AG08396 (cell line): ENCODE data around the gene ITGB2.

Experiments
- DNase-seq: peaks from one replicate; pipeline ENCODE4 v3.0.0; 2012; ENCODE audit warnings: low spot score, mixed read lengths

Gene ITGB2

DNA sequence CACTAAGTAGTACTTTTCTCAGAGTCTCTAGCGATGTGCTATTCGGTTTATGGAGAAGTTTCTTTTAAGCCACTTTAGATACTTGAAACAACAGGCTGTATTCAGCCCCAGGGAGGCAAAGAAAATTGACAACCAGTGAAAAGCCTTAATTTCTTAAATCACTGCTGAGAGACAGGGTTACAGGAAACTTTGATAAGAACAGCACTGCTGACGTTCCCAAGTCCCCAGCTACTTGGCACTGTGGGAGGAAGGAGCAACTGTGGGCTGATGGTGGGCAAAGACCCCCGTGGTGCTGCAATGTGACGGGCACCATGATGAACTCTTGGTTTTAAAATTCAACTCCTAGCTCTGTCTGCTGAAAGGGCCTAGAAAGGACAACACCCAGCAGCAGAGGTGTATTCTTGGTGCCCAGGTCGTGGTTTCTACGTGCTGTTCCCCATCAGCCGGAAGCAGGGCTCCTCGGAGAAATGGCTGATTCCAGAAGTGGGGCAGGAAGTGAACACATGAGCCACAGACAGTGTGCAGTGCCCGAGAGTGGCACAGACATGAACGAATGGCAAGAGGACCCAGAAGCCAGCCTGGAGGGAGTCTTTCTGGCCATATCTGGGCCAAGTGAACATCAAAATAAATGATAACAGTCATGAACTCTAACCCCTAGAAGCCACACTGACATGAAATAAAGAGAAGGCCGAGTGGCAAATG lies 52.5 kb downstream of the ITGB2 start:
- DNase-seq, result no peak

DNA sequence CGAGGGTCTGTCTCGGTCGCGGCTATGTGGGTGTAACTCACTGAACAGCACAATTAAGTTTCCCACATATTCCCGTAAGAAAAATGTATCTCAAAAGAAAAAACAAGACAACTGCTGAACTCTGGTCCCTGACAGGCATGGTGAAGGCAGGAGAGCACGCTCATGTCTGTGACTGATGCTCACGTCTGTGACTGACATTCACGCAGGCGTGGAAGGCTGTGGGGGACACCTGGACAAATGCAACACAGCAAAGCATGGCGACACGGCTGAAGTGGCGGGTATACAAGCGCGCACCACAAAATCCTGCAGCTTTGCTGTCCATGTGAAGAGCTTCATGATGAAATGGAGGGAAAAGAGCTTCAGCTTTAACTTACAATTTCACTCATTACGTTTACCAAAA lies 53.2 kb downstream of the ITGB2 start:
- DNase-seq, result no peak

DNA sequence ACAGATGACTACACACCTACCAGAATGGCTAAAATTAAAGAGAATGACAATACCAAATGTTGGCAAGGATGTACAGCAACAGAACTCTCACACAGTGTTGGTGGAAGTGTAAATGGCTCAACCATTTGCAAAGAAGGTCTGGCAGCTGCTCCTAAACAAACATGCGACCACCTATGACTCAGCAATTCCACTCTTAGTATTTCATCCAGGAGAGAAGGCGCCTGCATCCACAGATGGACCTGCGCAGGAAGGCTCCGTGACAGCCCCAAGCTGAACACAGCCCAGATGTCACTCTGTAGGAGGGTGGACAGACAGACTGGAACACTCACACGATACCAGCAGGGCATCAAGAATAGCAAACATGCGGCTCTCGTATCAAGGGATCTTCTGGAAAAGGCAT lies 53.9 kb downstream of the ITGB2 start:
- DNase-seq, result no peak

DNA sequence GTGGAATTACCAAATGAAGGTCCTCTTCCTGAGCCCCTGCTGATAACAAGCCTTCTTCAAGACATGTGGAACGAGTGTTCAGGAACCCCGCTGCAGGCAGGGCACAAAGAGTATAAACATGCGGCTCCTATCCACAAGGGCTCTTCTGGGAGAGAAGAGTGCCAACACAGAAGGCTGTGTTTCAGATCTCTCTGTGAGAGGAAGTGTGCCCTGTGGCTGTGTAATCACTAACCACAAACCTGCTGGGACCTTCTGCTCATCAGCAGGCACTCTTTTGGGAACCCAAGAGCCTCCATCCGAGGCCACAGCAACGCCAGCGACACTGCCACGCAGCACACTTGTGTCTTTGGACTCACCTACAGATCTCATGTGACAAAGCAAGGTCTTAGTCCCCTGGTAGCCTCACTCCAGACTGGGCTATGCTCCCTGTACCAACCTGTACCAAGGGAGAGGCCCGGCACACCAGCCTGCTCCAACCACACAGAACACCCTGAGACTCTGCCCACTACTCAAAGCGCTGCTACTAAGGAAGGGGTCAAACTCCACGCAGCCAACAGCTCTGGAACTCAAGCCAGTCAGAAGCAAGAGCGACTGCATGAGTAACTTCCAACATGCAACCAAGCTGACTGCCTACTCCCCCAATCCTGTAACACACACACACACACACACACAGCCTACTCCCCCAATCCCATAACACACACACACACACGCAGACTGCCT lies 55.0 kb downstream of the ITGB2 start:
- DNase-seq, result no peak

DNA sequence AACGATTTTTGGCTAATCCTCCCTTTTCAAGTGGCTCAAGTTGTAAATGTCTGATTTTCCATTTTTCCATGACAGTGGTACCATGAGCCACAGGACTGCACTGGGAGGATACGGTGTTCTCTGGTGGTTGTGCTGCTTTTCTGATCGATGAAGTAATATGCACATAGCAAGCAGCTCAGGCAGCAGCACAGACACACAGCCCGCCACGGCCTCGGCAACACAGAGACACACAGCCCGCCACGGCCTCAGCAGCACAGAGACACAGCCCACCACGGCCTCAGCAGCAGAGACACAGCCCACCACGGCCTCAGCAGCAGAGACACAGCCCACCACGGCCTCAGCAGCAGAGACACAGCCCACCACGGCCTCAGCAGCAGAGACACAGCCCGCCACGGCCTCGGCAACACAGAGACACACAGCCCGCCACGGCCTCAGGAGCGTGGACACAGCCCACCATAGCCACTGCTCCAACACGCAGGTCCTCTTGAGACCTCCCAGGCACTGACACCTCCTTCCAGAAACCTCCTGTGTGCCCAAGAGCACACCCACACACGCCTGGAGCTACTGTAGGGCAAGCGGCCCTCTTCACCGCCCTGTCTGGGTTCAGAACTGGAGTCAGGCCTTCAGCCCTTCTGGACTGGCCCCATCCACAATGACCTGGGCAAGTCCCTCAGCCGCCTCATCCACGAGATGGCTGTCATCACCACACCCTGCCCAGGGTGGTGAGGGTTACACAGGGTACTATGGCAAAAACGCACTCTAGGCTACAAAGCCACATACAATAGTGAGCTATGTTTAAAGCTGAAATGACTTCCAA lies 57.6 kb downstream of the ITGB2 start:
- no peak for DNase-seq

DNA sequence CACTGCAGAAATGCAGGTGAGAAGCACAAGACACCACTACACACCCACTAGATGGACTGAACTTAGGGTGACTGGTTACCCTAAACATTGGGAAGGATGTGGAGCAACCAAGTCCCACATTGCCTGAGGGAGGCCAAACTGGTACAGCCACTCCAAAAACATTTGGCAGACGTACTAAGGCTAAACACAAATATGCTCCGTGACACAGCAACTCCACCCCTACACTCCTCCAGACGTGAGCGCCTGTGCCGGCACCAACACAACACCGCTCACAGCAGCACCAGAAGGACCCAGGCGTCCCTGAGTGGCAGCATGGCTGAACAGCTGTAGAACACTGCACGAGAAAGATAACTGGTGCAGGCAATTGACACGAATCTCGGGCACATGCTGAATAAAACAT lies 61.9 kb downstream of the ITGB2 start:
- DNase-seq, result no peak

DNA sequence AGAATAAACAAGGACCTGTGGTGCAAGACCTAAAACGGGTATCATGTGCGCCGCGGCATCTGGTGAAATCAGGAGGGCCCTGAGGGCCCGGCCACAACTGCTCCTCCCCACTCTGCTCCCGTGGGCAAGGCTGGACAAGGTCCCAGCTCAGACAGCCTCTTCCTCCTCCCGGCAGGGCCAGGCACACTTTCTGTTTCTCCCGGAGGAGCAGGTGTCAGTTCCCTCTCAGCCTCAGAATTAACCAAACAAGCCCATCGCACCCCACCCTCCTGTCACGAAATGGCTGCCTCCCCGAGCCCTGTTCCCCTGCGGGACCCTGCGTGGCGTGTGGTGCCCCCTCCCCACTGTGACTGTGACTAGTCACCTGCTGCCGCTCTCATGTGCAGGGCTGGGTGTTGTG lies 62.4 kb downstream of the ITGB2 start:
- no peak for DNase-seq

DNA sequence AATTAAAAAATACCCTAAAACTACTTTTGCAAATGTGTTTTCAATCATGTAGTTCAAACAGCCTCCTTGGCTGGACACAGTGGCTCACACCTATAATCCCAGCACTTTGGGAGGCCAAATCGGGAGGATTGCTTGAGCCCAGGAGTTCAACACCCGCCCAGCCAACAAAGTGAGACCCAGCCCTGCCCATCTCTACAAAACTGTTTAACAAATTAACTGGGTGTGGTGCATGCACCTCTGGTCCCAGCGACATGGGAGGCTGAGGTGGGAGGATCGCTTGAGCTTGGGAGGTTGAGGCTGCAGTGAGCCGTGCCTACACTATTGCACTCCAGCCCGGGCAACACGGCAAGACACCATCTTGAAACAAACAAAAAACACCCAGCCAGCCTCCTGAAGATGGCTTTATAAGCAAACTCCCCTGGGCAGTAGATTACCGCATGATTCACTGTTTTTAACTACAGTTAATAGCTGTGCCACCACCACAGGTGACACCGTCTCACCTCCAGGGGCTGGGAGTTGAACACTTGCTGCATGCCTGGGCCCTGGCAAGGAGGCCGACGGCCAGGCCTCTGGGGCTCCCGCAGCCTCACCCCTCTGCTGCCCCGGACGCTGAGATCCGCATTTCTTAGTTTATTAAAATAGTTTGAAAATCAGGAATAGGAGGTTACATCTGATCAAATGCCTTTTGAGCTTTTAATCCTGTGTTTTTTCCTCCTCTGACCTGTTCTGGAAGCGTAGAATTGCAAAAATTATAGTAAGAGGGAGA lies 63.4 kb downstream of the ITGB2 start:
- no peak for DNase-seq

DNA sequence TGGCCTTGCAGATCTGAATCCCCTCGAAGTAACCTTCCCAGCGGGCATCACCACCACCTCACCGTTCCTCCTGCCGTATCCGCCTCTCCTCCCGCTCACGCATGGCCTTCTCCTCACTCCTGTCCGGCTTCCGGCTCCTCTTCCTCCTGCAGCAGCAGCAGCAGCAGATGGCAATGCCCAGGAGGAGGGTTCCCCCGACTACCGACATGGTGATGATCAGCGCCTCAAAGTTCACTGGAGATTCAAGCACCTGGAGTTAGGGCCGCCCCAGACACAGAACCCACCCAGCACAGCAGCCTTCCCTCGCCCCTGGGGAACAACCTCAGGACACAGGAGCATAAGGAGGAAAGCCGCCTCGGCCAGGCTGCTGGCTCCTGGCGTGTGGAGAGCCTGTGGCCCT lies 64.6 kb downstream of the ITGB2 start:
- DNase-seq, result no peak

DNA sequence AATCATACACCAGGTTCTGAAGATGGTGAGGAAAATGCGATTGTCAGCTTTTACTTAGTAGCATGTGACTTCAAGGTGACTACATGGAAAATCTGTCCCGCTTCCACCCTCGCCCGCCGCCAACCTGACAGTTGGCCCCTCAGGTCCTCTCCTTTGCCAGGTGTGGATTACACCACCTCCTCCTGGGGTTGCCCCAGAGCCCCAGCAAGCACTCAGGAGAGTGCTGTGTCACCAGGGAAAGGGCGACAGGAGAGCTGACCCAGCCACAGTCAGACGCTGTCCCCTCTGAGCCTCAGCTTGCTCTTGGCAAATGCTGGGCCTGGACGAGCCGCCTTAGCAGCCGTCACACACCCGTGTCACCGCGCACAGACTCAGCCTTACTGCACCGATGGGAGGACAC lies 65.1 kb downstream of the ITGB2 start:
- DNase-seq, result no peak

DNA sequence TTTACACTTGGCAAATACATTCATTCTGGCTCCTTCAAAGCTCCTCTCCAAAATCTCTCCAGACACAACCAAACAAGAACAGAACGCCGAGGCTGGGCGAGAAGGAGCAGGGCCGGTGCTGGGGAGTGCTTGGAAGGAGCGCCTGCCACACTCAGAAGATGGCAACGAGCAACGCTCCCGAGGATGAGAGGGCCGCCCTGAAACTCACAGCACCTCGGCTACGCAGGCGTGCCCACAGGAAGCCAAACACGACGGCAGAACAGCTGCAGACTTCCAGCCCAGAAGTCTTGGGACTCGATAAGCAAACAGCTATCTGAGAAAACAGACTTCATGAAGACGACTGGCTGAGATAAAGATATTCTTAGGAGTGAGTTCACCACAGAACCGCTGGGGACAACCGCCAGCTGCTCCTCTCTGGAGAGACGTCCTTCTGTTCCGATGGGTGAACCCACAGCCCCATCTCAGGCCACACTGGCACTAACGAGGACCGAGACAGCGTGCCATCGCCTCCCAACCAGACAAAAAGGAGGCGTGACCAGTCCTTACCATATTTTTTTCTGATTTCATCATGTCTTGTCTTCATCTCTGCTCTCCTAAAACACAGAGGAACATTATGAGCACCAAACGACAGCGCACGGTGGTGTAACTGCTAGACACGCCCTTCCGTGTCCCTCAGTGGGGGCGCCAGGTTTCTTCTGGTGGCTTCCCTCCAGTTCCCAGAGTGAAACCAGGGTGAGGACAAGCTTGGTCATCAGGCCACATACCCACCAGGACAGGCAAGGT lies 65.8 kb downstream of the ITGB2 start:
- no peak for DNase-seq

DNA sequence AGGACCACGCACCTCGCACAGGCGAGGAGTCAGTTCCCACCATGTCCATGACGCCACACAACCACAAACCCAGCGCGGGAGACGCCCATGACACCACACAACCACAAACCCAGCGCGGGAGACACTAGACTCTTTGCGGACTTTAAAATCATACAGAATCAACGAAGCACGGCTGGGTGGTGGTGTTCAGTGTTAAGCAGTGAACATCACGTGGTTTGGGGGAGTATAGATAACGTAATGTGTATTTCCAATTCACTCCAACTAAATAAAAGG lies 66.4 kb downstream of the ITGB2 start:
- DNase-seq, result no peak

DNA sequence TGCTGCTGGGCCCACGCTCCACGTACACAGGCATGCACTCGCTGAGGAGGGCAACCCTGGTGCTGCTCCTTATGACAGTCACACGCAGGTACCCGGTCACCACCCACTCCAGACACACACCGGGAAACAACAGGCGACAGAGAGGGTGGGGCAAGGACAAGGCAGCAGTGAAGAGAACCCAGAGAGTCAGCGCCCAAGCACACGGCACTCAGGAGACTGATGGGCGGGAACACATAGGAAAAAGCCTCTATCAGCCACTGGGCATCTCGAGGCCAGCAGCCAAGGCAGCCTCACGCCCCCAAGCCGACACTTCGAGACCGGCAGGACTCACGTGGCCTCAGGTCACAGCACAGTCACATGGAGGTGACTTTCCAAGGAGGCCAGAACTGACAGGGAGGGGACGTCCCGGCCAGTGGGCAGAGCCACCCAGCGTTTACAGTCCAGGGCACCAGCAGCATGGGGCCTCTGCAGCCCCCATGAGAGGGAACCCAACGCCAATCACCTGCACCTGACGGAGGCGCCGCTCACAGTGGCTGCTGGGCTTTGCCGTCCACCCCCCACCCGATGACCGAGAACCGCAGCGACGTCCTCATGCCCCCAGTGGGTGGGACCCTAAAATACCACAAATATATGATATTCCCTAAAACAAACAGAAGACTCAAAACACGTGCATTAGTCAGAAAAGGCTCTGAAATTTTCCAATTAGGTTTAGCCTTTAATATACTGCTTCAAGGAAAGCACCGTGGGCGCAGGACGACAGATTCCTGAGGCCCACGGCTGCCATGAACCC lies 66.9 kb downstream of the ITGB2 start:
- DNase-seq, result no peak

DNA sequence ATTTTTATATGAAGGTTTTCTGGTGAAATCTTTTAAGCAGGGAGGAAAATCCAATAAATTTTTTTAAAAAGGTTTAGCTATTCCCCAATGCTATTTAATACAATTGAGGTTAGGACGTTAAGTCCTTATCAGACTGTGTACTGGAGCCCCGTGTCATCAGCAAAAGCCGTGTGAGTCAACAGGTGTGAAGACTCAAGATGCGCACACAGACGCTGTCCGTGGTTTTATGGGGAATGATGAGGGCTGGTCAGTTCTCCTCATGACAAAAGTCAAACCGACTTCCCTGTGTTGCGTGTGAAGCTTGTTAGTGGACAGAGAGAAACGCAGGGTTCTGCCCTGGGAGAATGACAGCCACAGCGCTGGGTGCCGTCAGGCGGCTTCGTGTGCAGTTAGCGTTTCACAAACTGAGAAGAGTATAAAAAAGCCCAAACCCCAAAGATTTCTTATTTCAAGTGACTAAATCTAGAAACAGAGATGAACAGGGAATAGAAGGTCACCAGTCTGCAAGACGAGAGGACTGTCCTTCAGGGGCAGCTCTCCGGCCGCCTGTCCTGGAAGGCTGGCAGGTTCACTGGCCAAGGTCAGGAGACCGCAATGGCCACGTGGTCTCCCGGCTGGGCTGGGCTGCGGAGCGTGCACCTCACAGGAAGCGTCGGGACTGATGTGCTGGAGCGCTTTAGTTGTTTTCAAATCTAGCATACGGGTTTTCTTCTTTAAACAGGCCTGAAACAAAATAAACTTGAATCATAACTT lies 69.6 kb downstream of the ITGB2 start:
- no peak for DNase-seq

DNA sequence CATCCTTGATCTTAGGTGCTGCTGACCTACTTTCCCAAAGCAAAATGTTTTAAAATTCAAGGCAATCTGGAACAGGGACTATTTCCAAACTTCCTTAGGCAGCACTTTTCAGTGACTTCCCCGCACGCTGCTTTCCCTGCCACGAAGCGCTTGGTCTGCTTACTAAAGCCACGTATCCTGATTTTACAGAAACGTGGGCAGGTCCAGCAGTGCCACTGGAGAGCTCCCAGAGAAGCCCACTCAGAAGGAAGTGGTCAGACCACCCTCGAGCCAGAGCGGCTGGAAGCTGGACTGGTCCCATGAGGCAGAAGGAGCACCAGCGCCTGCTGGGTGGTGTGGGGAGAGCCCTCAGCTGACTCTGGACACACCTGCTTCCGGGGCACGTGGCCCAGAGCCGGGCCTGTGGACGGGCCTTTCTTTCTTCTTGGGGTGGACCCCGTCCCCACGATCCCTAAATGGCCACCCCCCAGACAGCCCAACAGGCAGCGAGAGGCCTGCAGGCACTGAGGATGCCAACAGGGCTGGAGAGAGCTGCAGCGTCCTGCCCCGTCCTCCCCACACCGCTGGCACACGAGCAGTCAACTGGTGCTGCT lies 70.4 kb downstream of the ITGB2 start:
- no peak for DNase-seq

DNA sequence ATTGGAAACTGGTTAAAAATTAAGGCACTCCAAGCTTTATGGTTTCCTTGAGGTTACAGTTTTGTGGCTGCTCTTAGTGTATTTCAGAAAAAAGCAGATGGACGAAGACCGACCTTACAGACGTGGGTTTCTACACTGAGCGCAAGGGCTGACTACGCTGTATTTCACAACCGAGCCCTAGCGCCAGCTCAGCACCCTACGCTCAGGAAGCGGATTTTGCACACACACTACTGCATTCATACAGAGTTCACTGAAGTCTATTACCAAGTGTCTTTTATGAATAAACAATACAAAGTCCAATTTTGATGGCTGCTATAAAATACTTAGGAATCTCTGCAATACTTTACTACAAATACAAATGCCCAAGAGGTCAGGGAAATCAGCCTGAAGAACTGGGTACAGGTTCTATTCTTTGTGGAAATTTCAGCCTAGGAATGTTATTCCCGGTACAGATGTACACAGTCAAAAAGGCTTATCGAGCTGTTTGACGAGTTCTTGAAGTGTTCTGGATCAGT lies 71.0 kb downstream of the ITGB2 start:
- DNase-seq, result no peak

DNA sequence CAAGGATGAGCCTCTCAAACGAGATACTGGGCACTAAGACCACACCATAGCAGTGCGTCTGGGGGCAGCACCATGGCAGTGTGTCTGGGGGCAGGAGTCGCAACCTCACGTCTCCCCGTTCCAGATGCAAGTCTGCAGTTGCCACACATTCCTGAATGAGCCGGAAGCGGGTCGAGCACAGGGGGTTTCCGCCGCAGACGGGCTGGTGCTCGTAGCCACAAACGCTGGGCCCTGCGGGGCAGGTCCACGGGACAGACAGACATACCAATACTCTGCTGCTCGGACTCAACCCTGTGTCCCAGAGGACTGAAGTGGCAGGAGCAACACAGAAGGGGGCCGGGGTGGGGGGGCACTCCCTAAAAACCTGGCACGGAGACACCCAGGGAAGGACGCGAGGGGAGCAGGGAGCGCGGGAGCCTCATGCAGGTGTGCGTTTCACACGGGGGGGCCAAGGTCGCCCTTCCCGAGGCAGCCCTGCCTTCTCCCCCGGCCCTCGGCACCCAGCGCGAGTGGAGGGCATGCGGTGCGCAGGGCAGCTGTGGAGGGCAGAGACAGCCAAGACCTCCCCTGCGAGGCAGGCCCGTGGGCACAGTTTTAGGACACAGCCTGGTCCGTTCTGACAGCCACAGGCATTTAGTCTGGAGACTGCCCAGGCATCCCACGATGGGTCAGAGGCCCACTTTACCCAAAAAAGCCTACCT lies 71.7 kb downstream of the ITGB2 start:
- DNase-seq, result no peak

DNA sequence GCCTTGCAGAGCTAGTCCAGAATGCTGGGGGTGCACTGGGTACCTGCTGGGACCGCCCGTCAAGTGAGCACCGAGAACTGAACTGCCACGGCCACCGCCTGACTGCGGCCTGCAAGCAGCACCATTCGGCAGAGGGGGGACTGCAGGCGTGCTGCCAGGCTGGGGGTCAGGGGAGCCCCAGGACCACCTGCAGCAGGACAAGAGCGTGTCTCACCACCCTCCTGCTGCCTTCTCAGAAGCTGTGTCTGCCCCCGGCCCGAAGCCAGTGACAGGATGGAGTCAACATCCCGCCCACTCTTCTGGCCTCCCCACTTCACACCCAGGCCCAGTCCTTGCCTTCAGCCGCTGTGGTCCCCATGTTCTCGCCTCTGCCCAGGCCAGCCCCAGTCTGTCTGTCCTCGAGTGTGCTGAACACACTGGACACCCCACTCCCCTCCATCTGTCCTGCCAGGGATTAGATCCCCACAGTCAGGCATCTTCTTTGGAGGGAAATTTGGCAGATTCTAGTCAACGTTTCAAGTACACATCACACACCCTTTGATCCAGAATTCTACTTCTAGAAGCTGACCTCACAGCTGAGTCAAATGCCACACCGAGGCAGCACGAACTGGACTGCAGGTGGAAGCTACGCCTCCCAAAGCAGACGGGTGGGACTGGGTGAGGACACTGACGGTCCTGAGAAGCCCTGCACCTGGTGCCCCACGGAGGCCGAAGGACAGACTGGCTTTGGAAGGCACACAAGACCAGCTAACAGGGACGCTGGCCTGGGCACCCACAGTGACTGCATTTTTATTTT lies 73.2 kb downstream of the ITGB2 start:
- DNase-seq, result no peak
